Superior temporal gyrus (tissue), 1 donor: ENCODE measurements around the gene ATG2A.

ENCODE experiments used
- DNase-seq: peaks from one replicate; pipeline ENCODE4 v3.0.0-alpha.2; 2016; ENCODE audit errors: extremely low spot score

The ATG2A gene

GRCh38 chr11:64924910-64925284 is 7.9 kb upstream of the ATG2A start:
- no peak for DNase-seq

- DNase-seq, result peak; percentile 97
Measured at GRCh38 chr11:64923944-64924909, 7.2 kb upstream of the ATG2A start, which contains the start of gene PPP2R5B. Gene PPP2R5B (plus strand): TSS chr11:64924689. CDS start chr11:64925735, 1,046 bp downstream.

DNA sequence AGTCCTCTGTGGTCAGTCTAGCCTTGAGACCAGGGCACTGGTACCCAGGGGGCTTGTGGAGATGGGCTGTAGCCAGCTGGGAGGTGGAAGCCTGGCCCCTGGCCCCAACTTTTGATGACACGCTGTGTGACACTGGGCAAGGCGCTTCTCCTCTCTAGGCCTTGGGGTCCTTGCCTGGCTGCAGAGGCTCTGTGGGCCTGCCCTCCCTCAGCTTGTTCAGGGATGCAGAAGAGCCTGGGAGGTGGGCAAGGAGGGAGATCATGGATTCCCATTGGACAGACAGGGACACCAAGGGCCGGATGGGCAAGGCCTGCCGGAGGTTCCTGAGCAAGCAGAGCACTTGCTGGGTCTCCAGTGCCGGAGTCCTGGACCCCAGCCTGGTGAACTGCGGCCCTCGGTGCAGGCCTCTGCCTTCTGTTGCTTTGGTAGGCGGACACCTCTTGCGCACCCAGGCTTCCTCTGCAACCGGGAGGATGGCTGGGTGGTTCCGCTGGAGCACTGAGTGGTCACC is 6.2 kb upstream of the ATG2A start:
- no peak for DNase-seq

- no peak for DNase-seq
Measured at GRCh38 chr11:64921384-64921783, 4.4 kb upstream of the ATG2A start.

DNA sequence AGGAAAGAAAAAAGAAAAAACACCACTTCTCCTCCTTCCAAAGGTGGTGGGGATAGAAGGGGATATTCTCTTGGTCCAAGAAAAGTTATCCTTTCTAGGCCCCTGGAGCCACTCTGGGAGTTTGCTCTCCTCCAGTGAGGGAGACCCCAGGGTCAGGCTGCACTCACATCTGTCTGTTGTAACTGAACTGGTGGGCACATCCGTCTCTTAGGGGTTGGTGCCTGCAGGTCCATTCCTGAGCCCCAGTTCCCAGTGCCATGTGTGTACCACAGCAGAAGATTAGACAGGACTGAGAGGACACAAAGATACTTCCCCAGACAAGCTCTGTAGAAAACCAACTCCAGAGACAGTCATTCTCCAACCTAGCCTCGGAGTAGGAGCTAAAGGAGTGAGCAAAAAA is 3.1 kb upstream of the ATG2A start:
- no peak for DNase-seq

GRCh38 chr11:64919627-64920026 is 2.6 kb upstream of the ATG2A start:
- peak; percentile 47 for DNase-seq

DNA sequence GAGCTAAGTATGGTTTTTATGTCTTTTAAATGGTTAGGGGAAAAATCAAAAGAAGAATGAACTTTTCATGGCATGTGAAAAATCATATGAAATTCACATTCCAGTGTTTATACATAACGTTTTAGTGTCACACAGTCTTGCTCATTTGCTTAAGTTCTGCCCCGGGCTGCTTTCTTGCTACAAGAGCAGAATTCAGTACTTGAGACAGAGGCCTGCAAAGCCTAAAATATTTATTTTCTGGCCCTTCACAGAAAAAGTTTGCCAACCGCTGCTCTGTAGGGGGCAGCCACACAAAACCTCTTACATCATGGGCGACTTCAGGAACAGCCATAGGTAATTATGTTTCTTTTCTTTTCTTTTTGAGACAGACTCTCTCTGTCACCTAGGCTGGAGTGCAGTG is 1.0 kb upstream of the ATG2A start:
- DNase-seq, result peak; percentile 26

DNA sequence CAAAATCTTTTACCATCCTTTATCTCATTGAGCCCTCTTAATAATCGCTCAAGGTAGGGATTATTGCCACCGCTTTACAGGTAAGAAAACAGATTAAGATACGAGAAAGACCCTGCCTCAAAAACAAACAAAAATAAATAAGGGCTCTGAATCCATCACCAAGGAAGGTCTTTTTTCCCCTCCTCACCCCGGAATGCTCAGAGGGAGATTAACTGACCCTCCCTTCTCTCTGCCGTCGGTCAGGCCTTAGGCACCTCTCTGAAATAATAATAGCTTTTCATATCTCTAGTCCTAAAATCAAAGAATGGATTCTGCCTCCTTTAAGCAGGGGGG is 620 bp upstream of the ATG2A start:
- no peak for DNase-seq

- no peak for DNase-seq
Measured at GRCh38 chr11:64916040-64916774, 802 bp downstream of the ATG2A start.

DNA sequence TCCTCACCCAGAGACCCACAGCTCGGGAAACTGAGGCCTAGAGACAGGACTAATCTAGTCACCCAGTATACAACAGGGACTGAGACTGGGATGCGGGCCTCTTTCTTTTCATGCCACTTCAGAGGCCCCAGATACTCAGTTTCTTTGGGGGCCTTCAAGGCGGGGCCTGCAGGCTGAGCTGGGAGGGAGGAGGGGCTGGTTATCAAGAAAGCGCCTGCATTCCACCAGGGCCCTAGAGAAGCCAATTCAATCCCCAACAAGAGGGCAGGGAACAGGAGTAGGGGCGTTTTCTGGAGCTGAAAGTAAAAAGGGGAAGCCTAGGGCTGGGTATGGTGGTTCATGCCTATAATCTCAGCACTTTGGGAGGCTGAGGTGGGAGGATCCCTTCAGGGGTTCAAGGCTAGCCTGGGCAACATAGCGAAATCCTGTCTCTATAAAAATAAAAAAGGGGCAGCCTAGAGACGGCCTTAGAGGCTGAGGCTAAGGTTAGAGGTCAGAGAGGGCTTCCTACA is 1.6 kb downstream of the ATG2A start:
- no peak for DNase-seq

GRCh38 chr11:64914123-64914522 is 2.9 kb downstream of the ATG2A start:
- no peak for DNase-seq

- DNase-seq, result no peak
Measured at GRCh38 chr11:64913171-64913727, 3.8 kb downstream of the ATG2A start.

- DNase-seq, result no peak
Measured at GRCh38 chr11:64911689-64912088, 5.3 kb downstream of the ATG2A start.

DNA sequence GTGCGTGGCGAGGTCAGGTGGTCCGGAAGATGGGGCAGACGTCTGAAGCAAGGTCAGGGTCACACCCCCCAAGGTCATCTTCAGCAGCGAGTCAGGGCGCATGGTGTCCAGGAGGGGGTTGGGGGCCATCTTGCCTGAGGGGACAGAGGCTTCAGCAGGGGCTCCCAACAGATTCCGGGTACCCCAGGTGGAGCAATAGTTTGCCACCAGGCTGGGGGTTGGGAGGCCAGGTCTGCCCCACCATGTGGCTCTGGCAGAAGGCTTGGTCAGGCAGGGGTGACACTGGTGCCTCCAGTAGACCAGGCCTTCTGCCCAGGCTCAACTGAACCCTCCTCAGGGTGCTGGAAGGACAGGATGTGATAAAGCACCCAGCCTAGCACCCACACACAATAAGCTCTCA is 5.9 kb downstream of the ATG2A start:
- no peak for DNase-seq

- no peak for DNase-seq
Measured at GRCh38 chr11:64910451-64911093, 6.4 kb downstream of the ATG2A start.

DNA sequence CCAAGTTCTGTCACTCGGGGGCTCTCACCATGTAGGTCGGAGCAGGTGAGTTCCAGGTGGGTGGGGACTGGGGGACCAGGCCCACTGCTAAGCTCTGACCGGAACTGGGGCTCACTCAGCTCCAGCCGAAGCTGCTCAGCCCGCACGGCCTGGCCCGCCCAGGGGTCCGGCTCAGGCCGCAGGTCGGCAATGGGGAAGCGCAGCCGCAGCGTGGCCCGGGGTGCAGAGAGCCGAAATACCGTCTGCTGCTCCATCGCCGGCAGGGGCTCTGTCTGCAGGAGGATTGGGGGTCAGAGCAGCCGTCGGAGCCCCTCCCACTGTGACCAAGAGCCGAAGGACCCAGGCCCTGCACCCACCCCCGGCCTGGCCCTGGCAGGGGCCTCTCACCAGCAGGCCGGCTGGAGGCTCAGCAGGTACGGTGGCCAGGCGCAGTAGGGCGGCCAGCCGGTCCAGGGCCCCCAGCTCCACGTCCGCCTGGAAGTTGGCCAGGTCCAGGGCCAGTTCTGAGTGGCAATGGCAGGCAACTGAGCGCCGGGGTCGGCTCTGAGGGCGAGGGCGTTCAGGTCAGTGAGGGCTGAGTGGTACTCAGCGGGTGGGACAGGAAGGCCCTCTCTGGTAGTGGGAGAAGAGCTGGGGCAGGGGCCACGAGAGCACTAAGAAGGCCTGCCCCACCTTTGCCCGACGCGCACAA is 7.2 kb downstream of the ATG2A start:
- DNase-seq, result no peak

GRCh38 chr11:64908766-64909165 is 8.2 kb downstream of the ATG2A start:
- DNase-seq, result no peak

DNA sequence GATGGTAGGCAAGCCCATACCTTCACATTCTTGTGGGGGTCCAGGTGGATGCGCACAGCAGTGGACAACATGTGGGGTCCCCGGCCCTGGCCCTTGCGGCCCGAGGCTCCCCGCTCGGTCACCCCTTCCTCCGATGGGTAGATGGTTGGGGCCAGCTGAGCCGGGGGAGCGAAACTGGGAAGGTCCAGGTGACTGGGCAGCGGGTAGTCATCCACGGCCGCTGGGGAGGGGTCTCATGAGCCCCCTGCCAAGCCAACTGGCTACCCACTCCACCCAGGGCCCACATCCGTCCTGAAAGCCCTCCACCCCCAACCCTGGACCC is 10.7 kb downstream of the ATG2A start:
- DNase-seq, result no peak

GRCh38 chr11:64905516-64906313 is 11.3 kb downstream of the ATG2A start:
- no peak for DNase-seq

DNA sequence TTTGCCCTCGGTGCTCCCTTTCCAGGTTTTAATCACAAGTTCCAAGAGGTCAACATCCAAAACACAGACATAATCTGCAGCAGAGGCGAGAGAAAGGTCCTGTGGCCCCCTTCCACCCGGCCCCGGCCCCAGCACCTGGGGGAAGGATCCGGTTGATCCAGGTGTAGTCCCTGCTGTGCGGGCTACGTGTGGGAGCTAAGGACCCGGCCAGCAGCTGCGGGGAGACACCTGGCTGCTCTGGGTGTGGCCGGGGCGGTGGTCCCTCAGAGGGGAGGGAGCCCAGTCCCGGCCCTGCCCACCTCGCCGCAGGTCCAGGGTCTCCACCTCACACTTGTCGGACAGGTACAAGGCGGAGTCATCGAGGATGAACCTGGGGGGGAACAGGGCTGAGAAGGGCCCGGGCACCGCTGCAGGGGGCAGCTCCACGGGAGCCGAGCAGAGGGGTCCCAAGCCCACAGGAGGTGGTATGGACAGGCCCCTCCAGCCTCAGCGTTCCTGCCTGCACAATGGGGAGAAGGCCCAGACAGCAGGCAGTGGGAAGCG is 13.6 kb downstream of the ATG2A start:
- DNase-seq, result no peak
